Globus pallidus (tissue), 1 donor: ENCODE data around the gene APOM.

ENCODE experiments used
- DNase-seq: peaks from one replicate; pipeline ENCODE4 v3.0.0-alpha.2; 2015; ENCODE audit warnings: low spot score

The APOM gene

GRCh38 chr6:31631209-31631608 lies 24.5 kb upstream of the APOM start:
- no peak for DNase-seq

DNA sequence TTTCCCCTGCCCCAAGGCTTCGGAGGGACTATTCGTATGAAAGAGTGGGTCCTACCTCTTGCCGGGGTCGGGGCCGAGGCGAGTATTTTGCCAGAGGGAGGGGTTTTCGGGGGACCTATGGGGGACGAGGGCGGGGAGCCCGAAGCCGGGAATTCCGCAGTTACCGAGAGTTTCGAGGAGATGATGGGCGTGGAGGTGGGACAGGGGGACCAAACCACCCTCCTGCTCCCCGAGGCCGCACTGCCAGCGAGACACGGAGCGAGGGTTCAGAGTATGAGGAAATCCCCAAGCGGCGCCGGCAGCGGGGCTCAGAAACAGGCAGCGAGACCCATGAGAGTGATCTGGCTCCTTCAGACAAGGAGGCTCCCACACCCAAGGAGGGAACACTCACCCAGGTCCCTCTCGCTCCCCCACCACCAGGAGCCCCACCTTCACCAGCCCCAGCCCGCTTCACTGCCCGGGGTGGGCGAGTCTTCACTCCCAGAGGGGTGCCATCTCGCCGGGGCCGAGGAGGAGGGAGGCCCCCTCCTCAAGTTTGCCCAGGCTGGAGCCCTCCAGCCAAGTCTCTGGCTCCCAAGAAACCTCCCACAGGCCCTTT lies 23.9 kb upstream of the APOM start:
- DNase-seq, result no peak

- no peak for DNase-seq
These were observed 23.3 kb upstream of the APOM start for GRCh38 chr6:31632279-31632946.

DNA sequence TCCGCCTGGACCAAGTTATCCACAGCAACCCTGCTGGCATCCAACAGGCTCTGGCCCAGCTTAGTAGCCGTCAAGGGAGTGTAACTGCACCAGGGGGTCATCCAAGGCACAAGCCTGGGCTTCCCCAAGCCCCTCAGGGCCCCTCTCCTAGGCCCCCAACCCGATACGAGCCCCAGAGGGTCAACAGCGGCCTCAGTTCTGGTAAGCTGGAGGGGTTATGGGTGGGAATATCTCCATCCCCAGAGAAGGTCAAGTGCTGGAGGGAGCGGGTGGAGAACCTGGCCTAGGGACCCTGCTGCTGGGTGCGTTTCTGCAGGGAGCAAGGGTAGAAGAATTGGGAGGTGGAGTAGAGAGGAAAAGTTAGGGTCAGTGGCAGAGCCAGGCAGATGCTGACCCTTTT lies 22.2 kb upstream of the APOM start:
- DNase-seq, result no peak

GRCh38 chr6:31634131-31634530 lies 21.6 kb upstream of the APOM start:
- no peak for DNase-seq

GRCh38 chr6:31634969-31635575 lies 20.6 kb upstream of the APOM start:
- DNase-seq, result no peak

GRCh38 chr6:31636698-31637596 lies 18.7 kb upstream of the APOM start:
- no peak for DNase-seq

DNA sequence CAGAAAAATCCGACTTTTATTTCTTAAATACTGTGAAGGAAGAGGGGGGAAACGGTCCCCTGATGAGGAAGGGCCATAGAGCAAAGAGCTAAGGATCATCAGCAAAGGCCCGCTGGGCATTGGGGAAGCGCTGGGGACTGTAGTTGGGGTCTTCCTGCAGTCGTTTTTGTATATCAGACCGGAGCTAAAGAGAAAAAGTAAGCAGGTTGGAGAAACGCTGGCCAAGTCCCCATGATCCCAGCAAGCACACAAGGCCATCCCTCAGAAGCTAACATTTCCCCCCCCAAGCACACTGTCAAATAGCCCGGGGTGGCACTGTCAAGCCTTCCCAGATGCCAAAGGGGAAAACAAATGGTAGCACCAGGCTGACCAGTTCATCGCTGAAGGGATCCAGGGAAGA lies 16.7 kb upstream of the APOM start:
- no peak for DNase-seq

DNA sequence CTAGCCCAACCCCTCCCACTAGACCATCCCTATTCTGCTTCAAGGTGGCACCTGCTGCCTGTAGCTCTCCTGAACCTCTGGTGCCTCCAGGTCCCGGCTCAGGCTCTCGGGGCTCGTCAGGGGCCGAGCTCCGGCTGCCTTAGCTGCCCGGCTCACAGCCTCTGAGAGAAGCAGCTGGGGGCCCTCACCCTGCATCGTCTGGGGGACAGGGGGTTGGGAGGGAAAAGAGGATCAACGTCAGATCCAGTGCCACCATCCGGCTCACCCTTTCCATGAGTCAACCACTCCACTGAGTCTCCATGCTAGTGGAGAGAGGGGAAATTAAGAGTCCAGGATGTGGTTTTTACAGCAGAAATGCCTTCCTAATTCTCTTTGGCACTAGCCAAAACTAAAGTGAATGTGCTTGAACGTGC lies 16.2 kb upstream of the APOM start:
- DNase-seq, result no peak

DNA sequence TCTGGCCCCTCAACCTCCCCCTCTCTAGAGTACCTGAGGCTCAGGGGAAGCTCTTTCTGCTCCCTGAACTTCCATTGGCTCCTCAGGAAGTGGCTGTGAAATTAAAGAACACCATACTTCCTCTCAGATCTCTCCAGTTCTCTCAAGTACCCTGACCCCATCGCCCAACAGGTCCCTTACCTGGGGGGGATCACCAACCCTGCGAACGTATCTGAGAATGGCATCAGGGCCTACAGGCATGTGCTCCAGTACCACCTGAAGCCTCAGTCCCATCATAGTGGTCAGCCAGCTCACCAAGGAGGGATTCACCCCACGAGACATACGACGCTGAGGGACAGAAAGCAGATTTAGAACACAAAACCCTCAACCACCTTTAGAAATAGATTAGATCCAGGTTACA lies 15.1 kb upstream of the APOM start:
- no peak for DNase-seq

- no peak for DNase-seq
These were observed 14.3 kb upstream of the APOM start for GRCh38 chr6:31641370-31641769.

GRCh38 chr6:31642798-31643570 lies 12.7 kb upstream of the APOM start:
- no peak for DNase-seq

DNA sequence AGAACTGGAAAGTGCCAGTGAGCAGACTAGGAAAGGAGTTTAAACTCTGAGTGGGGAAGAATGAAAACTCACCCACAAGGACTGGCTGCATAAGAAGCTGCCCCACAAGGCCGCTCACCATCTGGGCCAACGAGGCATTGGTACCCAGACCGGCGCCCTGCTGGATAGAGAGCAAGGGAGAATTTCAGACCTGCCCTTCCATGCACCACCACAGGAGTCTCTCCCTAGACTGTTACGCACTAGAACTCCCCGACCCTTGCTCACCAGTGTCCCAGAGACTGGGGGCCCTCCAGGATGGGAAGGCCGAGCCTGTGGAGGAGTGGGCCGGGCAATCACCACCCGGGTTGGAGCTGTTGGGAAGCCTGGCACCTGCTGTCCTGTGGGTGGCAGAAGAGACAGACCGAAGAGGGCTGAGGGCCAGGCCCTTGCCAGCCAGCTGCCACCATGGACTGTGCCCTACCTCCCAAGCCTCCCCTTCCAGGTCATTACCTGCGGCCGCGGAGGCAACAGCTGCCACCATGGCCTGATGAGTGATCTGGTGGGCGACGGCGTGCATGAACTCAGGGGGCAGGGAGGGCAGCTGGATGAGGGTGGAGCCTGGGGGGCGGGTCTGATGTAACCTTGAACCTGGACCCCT lies 11.8 kb upstream of the APOM start:
- no peak for DNase-seq

DNA sequence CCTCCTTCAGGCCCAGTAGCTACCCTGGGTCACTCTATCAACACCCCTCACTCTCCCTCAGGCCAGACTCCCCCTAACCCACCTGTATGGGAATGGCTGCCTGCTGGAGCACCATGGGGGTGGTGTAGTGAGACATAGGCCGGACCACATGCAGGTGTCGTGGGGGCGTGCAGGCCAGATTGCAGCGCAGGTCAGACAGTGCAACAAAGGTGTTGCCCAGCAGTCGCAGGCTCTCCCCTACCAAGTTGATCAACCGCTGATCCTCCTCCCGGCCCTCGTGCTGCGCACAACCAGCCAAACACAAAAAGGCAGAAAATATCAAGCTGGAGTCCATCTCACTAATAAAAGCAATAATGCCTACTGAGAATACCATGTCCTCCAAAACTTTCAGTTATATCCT lies 10.4 kb upstream of the APOM start:
- no peak for DNase-seq

DNA sequence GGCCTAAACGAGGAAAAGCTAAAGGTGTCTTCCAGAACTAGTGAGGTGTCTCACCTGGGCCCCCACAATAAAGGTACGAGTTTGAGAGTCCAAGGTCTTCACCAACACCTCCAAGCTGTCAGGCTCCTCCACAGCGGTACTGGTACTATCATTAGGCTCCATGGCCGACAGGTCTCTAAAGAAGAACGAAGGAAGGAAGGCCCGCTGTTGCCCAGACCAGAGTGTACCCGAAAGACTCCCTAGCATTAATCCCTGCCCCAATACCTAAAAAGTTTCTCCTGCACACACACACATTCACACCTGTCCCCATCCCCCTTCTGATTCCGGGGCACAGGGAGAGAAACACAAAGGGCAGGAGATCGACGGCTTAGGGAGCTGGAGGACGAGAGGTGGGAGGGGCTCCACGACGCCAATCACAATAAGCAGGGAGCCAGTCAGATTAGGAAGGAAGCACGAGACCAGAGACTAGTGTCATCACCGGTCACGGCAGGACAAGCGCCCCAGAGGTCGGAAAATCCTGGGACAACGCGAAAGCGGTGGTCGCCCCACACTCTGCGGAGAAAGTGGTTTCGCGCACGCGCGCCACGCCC lies 4.0 kb upstream of the APOM start:
- DNase-seq, result no peak

GRCh38 chr6:31652925-31653724 lies 2.6 kb upstream of the APOM start:
- DNase-seq, result no peak

- DNase-seq, result no peak
These were observed 933 bp upstream of the APOM start for GRCh38 chr6:31654574-31655348.

DNA sequence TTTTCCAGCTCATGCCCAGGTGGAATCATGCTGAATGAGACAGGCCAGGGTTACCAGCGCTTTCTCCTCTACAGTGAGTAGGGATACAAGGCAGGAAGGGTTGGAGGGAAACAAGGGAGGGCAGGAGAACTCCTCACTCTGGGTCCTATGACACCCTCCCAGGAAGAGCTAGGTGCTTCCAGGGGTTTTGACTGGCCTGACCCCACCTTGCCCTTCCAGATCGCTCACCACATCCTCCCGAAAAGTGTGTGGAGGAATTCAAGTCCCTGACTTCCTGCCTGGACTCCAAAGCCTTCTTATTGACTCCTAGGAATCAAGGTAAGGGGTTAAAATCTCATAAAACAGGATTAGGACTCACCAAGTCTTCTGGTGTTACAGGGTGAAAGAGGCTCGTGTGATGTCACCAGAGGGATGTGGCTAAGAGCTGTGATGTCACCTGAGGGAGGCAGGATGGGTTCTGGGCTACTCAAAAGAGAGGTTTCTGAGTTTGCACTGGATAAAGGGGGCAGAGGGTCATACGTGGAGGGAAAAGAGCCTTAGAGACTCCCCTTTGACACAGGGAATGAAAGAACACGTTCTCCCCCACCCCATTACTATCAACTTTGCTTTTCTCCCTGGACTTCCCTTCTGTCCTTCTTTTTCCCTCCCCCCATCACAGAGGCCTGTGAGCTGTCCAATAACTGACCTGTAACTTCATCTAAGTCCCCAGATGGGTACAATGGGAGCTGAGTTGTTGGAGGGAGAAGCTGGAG lies 1.9 kb downstream of the APOM start:
- no peak for DNase-seq
